SK-N-SH (cell line): ENCODE measurements around the gene PPP5C. TPM values are rescaled to one million over a fixed set of nuclear protein-coding genes. Genes with fewer than 3 reads are reported as not detected.

Source experiments
- CTCF ChIA-PET: fragments of 300-600, 350-600 bp; formaldehyde crosslinking; extraction: SDS; loops from one replicate; lab custom pipeline; 2021; lab: Yijun Ruan, JAX
- POLR2A ChIA-PET: fragments of 350-600 bp; sonication (Branson Sonifier 250); formaldehyde crosslinking; extraction: SDS; loops from one replicate; lab custom pipeline; 2020; ENCODE audit warnings: antibody characterized with exemption, inconsistent platforms; lab: Yijun Ruan, JAX
- DNase-seq: peaks from one replicate; pipeline ENCODE4 v3.0.0; 2012
- H2AFZ ChIP-seq: fragments of 200-600 bp; sonication (generic); 2 replicates; pipeline ENCODE4 v1.8.1; 2016; ENCODE audit warnings: antibody characterized with exemption, mild to moderate bottlenecking, low read depth
- H3F3A ChIP-seq: fragments of 200-600 bp; sonication (generic); replicated peaks from 2 replicates; pipeline ENCODE3; 2016; ENCODE audit warnings: antibody characterized with exemption, mild to moderate bottlenecking; ENCODE audit not compliant: insufficient read depth
- H3K27ac ChIP-seq, 2 experiments: fragments of 200-500 bp in 1 of 2; fragments of 200-600 bp in 1 of 2; sonication (Bioruptor generic) in 1 of 2; sonication (generic), shearing (Covaris generic) in 1 of 2; 2 replicates each; pipeline versions ENCODE4 v1.5.1 to v1.6.1; 2014 to 2016; ENCODE audit warnings: low read depth in 2 of 2, inconsistent platforms in 1 of 2, low read length in 1 of 2, mild to moderate bottlenecking in 1 of 2, mixed read lengths in 1 of 2
- H3K27me3 ChIP-seq: fragments of 200-600 bp; sonication (generic), shearing (Covaris generic); 2 replicates; pipeline ENCODE4 v1.6.1; 2016; ENCODE audit warnings: mixed run types; ENCODE audit not compliant: insufficient read depth
- H3K36me3 ChIP-seq, 2 experiments: fragments of 200-500 bp in 1 of 2; fragments of 200-600 bp in 1 of 2; sonication (Bioruptor generic) in 1 of 2; sonication (generic) in 1 of 2; replicated peaks in 1 of 2; 2 replicates each; pipeline versions ENCODE3 to v1.5.1; 2014 to 2016; ENCODE audit warnings: low read length in 1 of 2, mild to moderate bottlenecking in 1 of 2; ENCODE audit not compliant: insufficient read depth in 2 of 2, control insufficient read depth in 1 of 2
- H3K4me1 ChIP-seq, 2 experiments: fragments of 200-500 bp in 1 of 2; fragments of 200-600 bp in 1 of 2; sonication (Bioruptor generic) in 1 of 2; sonication (generic), shearing (Covaris generic) in 1 of 2; 2 replicates each; pipeline versions ENCODE4 v1.5.1 to v1.6.1; 2014 to 2016; ENCODE audit warnings: low read depth in 1 of 2, low read length in 1 of 2, mixed run types in 1 of 2; ENCODE audit not compliant: insufficient read depth in 2 of 2, control insufficient read depth in 1 of 2
- H3K4me2 ChIP-seq: fragments of 200-600 bp; sonication (generic), shearing (Covaris generic); 2 replicates; pipeline ENCODE4 v1.6.1; 2017; ENCODE audit warnings: mixed run types
- H3K4me3 ChIP-seq, 2 experiments: fragments of 200-500 bp in 1 of 2; fragments of 200-600 bp in 1 of 2; sonication (Bioruptor generic) in 1 of 2; sonication (generic), shearing (Covaris generic) in 1 of 2; 2 replicates each; pipeline versions ENCODE4 v1.5.1 to v1.8.1; 2014 to 2016; ENCODE audit warnings: low read depth in 2 of 2, inconsistent platforms in 1 of 2, low read length in 1 of 2, mild to moderate bottlenecking in 1 of 2, mixed read lengths in 1 of 2, moderate library complexity in 1 of 2
- H3K79me2 ChIP-seq: fragments of 200-600 bp; sonication (generic); 2 replicates; pipeline ENCODE4 v1.8.1; 2017; ENCODE audit warnings: mild to moderate bottlenecking; ENCODE audit not compliant: insufficient read depth
- H3K9ac ChIP-seq: fragments of 200-600 bp; sonication (generic); 2 replicates; pipeline ENCODE4 v1.6.1; 2017; ENCODE audit warnings: mixed run types
- H3K9me2 ChIP-seq: fragments of 200-600 bp; sonication (generic); 2 replicates; pipeline ENCODE4 v1.6.1; 2017; ENCODE audit warnings: mixed run types
- H3K9me3 ChIP-seq: fragments of 200-600 bp; sonication (generic); 2 replicates; pipeline ENCODE4 v1.6.1; 2017; ENCODE audit warnings: mixed run types, mild to moderate bottlenecking, moderate library complexity
- H4K20me1 ChIP-seq: fragments of 200-600 bp; sonication (generic); 2 replicates; pipeline ENCODE4 v1.6.1; 2017; ENCODE audit warnings: mild to moderate bottlenecking, mixed run types; ENCODE audit not compliant: insufficient read depth
- CHD2 ChIP-seq: fragments of 150-350 bp; IDR thresholded peaks from 2 replicates; pipeline ENCODE4 v1.6.1; 2018; ENCODE audit warnings: low read length; ENCODE audit not compliant: partially characterized antibody
- EP300 ChIP-seq, 2 experiments: IDR thresholded peaks; 2 replicates each; pipeline versions ENCODE4 v1.4.0 to v1.6.1; 2012; ENCODE audit warnings: borderline replicate concordance in 1 of 2, low read depth in 1 of 2, low read length in 1 of 2
- EZH2phosphoT487 ChIP-seq: fragments of 200-600 bp; sonication (generic); IDR thresholded peaks from 2 replicates; pipeline ENCODE4 v1.6.1; 2017; ENCODE audit warnings: low read depth, mixed run types, mild to moderate bottlenecking, antibody characterized with exemption, moderate library complexity, borderline replicate concordance
- FOSL2 ChIP-seq: IDR thresholded peaks from 2 replicates; pipeline ENCODE4 v1.4.0; 2012; ENCODE audit warnings: low read depth, mild to moderate bottlenecking, moderate library complexity, borderline replicate concordance
- FOXJ3 ChIP-seq: sonication (generic); formaldehyde crosslinking; IDR thresholded peaks from 2 replicates; pipeline ENCODE4 v1.5.1; 2020; ENCODE audit warnings: mild to moderate bottlenecking, missing genetic modification reagents
- FOXM1 ChIP-seq: IDR thresholded peaks from 2 replicates; pipeline ENCODE4 v1.4.0; 2012; ENCODE audit warnings: low read depth, mild to moderate bottlenecking
- GABPA ChIP-seq: IDR thresholded peaks from 2 replicates; pipeline ENCODE4 v1.4.0; 2012; ENCODE audit warnings: low read depth, mild to moderate bottlenecking
- GATA2 ChIP-seq: sonication (generic); formaldehyde crosslinking; IDR thresholded peaks from 2 replicates; pipeline ENCODE4 v1.5.0; 2020; ENCODE audit warnings: mild to moderate bottlenecking, missing genetic modification reagents
- JUND ChIP-seq: IDR thresholded peaks from 2 replicates; pipeline ENCODE4 v1.4.0; 2012
- MEF2A ChIP-seq: IDR thresholded peaks from 2 replicates; pipeline ENCODE4 v1.4.0; 2012; ENCODE audit warnings: low read depth, borderline replicate concordance
- MXI1 ChIP-seq: IDR thresholded peaks from 2 replicates; pipeline ENCODE4 v1.6.1; 2012; ENCODE audit warnings: mild to moderate bottlenecking, low read depth, low read length, improper control_type of control experiment
- RAD21 ChIP-seq: IDR thresholded peaks from 2 replicates; pipeline ENCODE4 v1.6.1; 2012; ENCODE audit warnings: mild to moderate bottlenecking, low read length
- RCOR1 ChIP-seq: fragments of 150-350 bp; IDR thresholded peaks from 2 replicates; pipeline ENCODE4 v1.6.1; 2017; ENCODE audit warnings: antibody characterized with exemption, low read length
- RFX5 ChIP-seq: IDR thresholded peaks from 2 replicates; pipeline ENCODE4 v1.6.1; 2012; ENCODE audit warnings: mild to moderate bottlenecking, improper control_type of control experiment, low read length
- SIN3A ChIP-seq: IDR thresholded peaks from 2 replicates; pipeline ENCODE4 v1.6.1; 2012; ENCODE audit warnings: low read depth, mild to moderate bottlenecking, low read length, moderate library complexity, borderline replicate concordance
- SMC3 ChIP-seq: IDR thresholded peaks from 2 replicates; pipeline ENCODE4 v1.6.1; 2012; ENCODE audit warnings: low read depth, low read length, improper control_type of control experiment
- TEAD4 ChIP-seq: IDR thresholded peaks from 2 replicates; pipeline ENCODE4 v1.4.0; 2012; ENCODE audit warnings: mild to moderate bottlenecking, borderline replicate concordance; ENCODE audit not compliant: insufficient read depth
- WGBS: methylation state at CpG from one replicate; pipeline ENCODE4 v1.1.6; 2017; ENCODE audit warnings: low lambda C conversion rate; 5-methylcytosine and 5-hydroxymethylcytosine counted together
- polyA plus RNA-seq, 3 experiments: library from polyadenylated mRNA; depleted of rRNA; stranded (reverse); fragments of >200 nt; gene quantifications; 2 replicates each; pipeline ENCODE4 v1.2.3, GENCODE V29; 2012
- TF ChIP-seq, protein P1 (sequence below): fragments of 150-350 bp; IDR thresholded peaks from 2 replicates; pipeline ENCODE4 v1.6.1; 2016; ENCODE audit warnings: mild to moderate bottlenecking, low read depth, low read length
- TF ChIP-seq, protein P2 (sequence below): IDR thresholded peaks from 2 replicates; pipeline ENCODE4; 2012
- TF ChIP-seq, protein P3 (sequence below): IDR thresholded peaks from 2 replicates; pipeline ENCODE4 v1.4.0; 2012; ENCODE audit warnings: low read depth, borderline replicate concordance

The PPP5C gene
- polyA plus RNA-seq, 1 of the 3 experiments (the other 2 are of a cell fraction): 162 TPM

DNA sequence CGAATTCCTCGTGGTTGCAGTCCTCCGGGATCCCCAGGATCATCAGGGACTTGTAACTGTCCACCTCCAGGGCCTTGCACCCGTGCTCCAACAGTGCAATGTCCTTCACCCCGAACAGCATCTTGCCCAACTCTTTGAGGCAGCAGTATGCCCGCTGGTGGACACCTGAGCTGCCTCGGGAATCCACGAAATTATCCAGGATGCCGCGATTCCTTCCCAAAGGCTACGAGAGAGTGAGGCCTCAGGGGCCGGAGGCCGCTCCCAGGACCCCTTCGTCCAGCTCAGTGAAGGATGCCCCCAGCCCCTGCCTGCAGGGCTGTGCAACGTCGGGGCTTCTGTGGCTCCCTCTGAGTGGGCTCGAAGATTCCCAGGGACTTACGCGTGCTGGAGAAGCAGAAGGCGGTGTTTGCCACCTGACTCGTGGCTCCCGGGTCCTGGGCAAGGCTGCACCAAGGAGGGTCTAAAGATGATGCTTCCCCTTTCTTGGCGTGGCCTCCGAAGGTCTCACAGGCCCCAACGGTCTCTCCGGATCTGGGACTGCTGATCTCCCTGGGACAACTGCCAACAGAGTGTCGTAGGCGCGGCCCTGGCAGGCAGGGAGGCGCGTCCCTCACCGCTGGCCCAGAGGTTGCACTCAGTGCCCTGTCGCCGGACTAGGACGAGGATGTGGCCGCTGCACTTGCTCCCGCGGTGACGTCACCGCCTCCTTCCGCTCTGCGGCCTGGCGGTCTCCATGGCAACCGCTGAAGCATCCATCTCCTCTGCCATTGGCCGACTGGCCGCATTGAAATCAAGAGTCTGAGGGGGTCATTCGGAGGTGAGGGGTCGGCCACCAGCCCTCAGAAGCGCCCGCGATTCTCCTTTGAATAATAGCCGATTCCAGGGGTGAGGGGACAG, 81.6 kb downstream of the PPP5C start, which contains the start of gene PNMA8C (continued):
- TF ChIP-seq GABPA (no peak), JUND (no peak), FOSL2 (no peak), GATA2 (CRISPR knock-in tag) (no peak), EZH2phosphoT487 (no peak), CHD2 (peak; percentile 54), RAD21 (no peak), SIN3A (no peak), RFX5 (peak; percentile 94), FOXJ3 (CRISPR knock-in tag) (no peak; the same call in 1 of the 2 replicates), FOXM1 (no peak), TEAD4 (no peak), SMC3 (no peak), MEF2A (no peak)
- TF ChIP-seq, protein P1, sequence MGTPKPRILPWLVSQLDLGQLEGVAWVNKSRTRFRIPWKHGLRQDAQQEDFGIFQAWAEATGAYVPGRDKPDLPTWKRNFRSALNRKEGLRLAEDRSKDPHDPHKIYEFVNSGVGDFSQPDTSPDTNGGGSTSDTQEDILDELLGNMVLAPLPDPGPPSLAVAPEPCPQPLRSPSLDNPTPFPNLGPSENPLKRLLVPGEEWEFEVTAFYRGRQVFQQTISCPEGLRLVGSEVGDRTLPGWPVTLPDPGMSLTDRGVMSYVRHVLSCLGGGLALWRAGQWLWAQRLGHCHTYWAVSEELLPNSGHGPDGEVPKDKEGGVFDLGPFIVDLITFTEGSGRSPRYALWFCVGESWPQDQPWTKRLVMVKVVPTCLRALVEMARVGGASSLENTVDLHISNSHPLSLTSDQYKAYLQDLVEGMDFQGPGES: no peak
- TF ChIP-seq, protein P2, sequence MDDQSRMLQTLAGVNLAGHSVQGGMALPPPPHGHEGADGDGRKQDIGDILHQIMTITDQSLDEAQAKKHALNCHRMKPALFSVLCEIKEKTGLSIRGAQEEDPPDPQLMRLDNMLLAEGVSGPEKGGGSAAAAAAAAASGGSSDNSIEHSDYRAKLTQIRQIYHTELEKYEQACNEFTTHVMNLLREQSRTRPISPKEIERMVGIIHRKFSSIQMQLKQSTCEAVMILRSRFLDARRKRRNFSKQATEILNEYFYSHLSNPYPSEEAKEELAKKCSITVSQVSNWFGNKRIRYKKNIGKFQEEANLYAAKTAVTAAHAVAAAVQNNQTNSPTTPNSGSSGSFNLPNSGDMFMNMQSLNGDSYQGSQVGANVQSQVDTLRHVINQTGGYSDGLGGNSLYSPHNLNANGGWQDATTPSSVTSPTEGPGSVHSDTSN: no peak
- TF ChIP-seq, protein P3, sequence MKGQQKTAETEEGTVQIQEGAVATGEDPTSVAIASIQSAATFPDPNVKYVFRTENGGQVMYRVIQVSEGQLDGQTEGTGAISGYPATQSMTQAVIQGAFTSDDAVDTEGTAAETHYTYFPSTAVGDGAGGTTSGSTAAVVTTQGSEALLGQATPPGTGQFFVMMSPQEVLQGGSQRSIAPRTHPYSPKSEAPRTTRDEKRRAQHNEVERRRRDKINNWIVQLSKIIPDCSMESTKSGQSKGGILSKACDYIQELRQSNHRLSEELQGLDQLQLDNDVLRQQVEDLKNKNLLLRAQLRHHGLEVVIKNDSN: no peak

DNA sequence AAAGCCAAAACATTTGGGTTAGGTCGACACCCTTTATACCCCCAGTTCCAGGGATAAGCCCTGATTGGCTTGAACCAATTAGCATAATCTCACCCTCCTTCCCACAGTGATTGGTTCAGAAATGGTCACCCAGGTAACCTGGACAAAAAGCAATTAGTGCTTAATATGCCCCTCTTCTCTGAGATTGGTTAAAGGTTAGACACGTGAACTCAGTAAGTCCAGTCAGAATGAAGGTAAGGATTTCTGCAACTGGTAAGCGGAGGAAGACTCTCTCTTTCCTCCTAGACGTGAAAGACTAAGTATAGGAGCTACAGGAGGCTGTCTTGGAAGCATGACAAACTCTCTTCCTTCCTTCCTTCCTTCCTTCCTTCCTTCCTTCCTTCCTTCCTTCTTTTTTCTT, 83.1 kb downstream of the PPP5C start:
- no peak overlapping the region for H2AFZ ChIP-seq
- no peak overlapping the region for H3K4me2 ChIP-seq
- H3F3A ChIP-seq: no peaks in the 10 kb centered on the region
- no peak overlapping the region for H3K27ac ChIP-seq
- ChIA-PET CTCF (interaction anchor here (0.7 to 0.9 kb wide), 2 partner anchors 83 to 86 kb away, joined by 3 read pairs; no protein-coding TSS in a partner anchor), POLR2A (no interaction called here)
- no peak overlapping the region for H3K4me3 ChIP-seq
- H3K27me3 ChIP-seq: no peaks in the 10 kb centered on the region
- WGBS: 85% methylated on average over 4 of the region's 4 CpGs
- no peaks in the 10 kb centered on the region for H3K9me2 ChIP-seq
- no peaks in the 10 kb centered on the region for H3K9me3 ChIP-seq
- no peak for TF ChIP-seq FOXJ3 (CRISPR knock-in tag)
- TF ChIP-seq EP300 (IDR thresholded peaks at IDR 0.05; ENCODE audit: borderline replicate concordance in 1 of 2, low read depth in 1 of 2, low read length in 1 of 2): no peak
- TF ChIP-seq, protein P2: no peak
- TF ChIP-seq MXI1: no peak
- no peak for TF ChIP-seq SIN3A
- no peak for TF ChIP-seq TEAD4
- TF ChIP-seq CHD2: no peak
- no peak for TF ChIP-seq RCOR1
- DNase-seq: no peak
- H3K79me2 ChIP-seq: no peaks in the 10 kb centered on the region
- no peaks in the 10 kb centered on the region for H4K20me1 ChIP-seq
- H3K9ac ChIP-seq: no peak overlapping the region
- H3K36me3 ChIP-seq: no peaks in the 10 kb centered on the region
- H3K4me1 ChIP-seq: peaks cover 0 to 19% of the 10 kb centered on the region in 2 experiments; a peak in 2 of 4 replicates
